ENCODE results near the gene FRMD7.

- TF ChIP-seq ZNF274 (IDR thresholded peaks at IDR 0.05; ENCODE audit: low read length): no peak
- TF ChIP-seq ZNF274 (tag by site-specific recombination; IDR thresholded peaks at IDR 0.05; ENCODE audit: borderline replicate concordance): no peak
- TF ChIP-seq ZNF174 (tag by site-specific recombination; IDR thresholded peaks at IDR 0.05): no peak
Observed at GRCh38 chrX:132031867-132032266, 96.0 kb downstream of the FRMD7 start.
